K562 (cell line): ENCODE results near the gene TUBA4B. TPM values are rescaled to one million over a fixed set of nuclear protein-coding genes. Genes with fewer than 3 reads are reported as not detected.
A peak's percentile ranks its signal among the peaks of the same experiment; 100 is the strongest.

Experiments
- ARHGAP35 ChIP-seq: fragments of 450-650 bp; IDR thresholded peaks from 2 replicates; pipeline ENCODE4 v1.6.1; 2018; ENCODE audit not compliant: partially characterized antibody
- ARID2 ChIP-seq: fragments of 450-650 bp; IDR thresholded peaks from 2 replicates; pipeline ENCODE4 v1.6.1; 2017; ENCODE audit warnings: antibody characterized with exemption, mild to moderate bottlenecking
- CBX8 ChIP-seq: fragments of 200-600 bp; sonication (generic); IDR thresholded peaks from 2 replicates; pipeline ENCODE4 v1.6.1; 2012; ENCODE audit warnings: borderline replicate concordance, mixed run types, low read depth, mild to moderate bottlenecking, moderate library complexity, mixed read lengths, low read length, control low read depth, inconsistent platforms; ENCODE audit not compliant: poor library complexity, severe bottlenecking; ENCODE audit errors: extremely low read depth
- CC2D1A ChIP-seq: fragments of 450-650 bp; IDR thresholded peaks from 2 replicates; pipeline ENCODE4 v1.6.1; 2017; ENCODE audit warnings: mild to moderate bottlenecking
- GTF2E2 ChIP-seq: fragments of 200-800 bp; sonication (Bioruptor generic); IDR thresholded peaks from 2 replicates; pipeline ENCODE4 v1.6.1; 2016; ENCODE audit warnings: missing genetic modification characterization, missing compliant biosample characterization
- HNRNPUL1 ChIP-seq: fragments of 200-400 bp; formaldehyde crosslinking; IDR thresholded peaks from 2 replicates; pipeline ENCODE4 v1.6.1; 2017; ENCODE audit warnings: low read length
- ILK ChIP-seq: fragments of 450-650 bp; IDR thresholded peaks from 2 replicates; pipeline ENCODE4 v1.6.1; 2016; ENCODE audit warnings: missing genetic modification characterization, low read depth, mild to moderate bottlenecking, missing compliant biosample characterization, moderate library complexity, borderline replicate concordance
- MTA3 ChIP-seq: fragments of 450-650 bp; formaldehyde crosslinking; IDR thresholded peaks from 2 replicates; pipeline ENCODE4 v1.6.1; 2017; ENCODE audit warnings: mild to moderate bottlenecking, borderline replicate concordance
- MYC ChIP-seq, 2 experiments: fragments of 250-450 bp in 1 of 2; sonication (Bioruptor Pico) in 1 of 2; IDR thresholded peaks; 2 replicates each; pipeline versions ENCODE4 v1.5.1 to v1.6.1; 2012 to 2021; ENCODE audit warnings: low read depth in 2 of 2, borderline replicate concordance in 1 of 2, improper control_type of control experiment in 1 of 2, low read length in 1 of 2, mild to moderate bottlenecking in 1 of 2, moderate library complexity in 1 of 2
- NONO ChIP-seq, 2 experiments: fragments of 200-400 bp in 1 of 2; fragments of 450-650 bp in 1 of 2; formaldehyde crosslinking in 1 of 2; IDR thresholded peaks; 2 replicates each; pipeline ENCODE4 v1.6.1; 2017; ENCODE audit warnings: low read depth in 2 of 2, mild to moderate bottlenecking in 2 of 2, moderate library complexity in 2 of 2, low read length in 1 of 2
- RCOR1 ChIP-seq, 2 experiments: IDR thresholded peaks; 2 replicates each; pipeline ENCODE4 v1.6.1; 2012; ENCODE audit warnings: low read depth in 2 of 2, low read length in 2 of 2, borderline replicate concordance in 1 of 2, improper control_type of control experiment in 1 of 2
- RFX1 ChIP-seq: fragments of 450-650 bp; IDR thresholded peaks from 2 replicates; pipeline ENCODE4 v1.6.1; 2016; ENCODE audit warnings: mild to moderate bottlenecking, moderate library complexity
- SAP30 ChIP-seq: fragments of 200-600 bp; sonication (generic); IDR thresholded peaks from 2 replicates; pipeline ENCODE4 v1.6.1; 2012; ENCODE audit warnings: borderline replicate concordance, low read depth, mild to moderate bottlenecking, moderate library complexity, low read length, control low read depth, inconsistent platforms; ENCODE audit not compliant: insufficient read depth, poor library complexity, severe bottlenecking
- SRSF3 ChIP-seq: fragments of 200-400 bp; formaldehyde crosslinking; IDR thresholded peaks from 2 replicates; pipeline ENCODE4 v1.6.1; 2016; ENCODE audit warnings: mild to moderate bottlenecking, low read length, moderate library complexity; ENCODE audit not compliant: insufficient read depth
- TRIM28 ChIP-seq: fragments of 450-650 bp; IDR thresholded peaks from 2 replicates; pipeline ENCODE4 v1.6.1; 2017
- XRCC5 ChIP-seq: fragments of 200-400 bp; formaldehyde crosslinking; IDR thresholded peaks from 2 replicates; pipeline ENCODE4 v1.6.1; 2017; ENCODE audit warnings: low read depth, mild to moderate bottlenecking, low read length
- YBX1 ChIP-seq: fragments of 450-650 bp; IDR thresholded peaks from 2 replicates; pipeline ENCODE4 v1.7.1; 2016; ENCODE audit warnings: mild to moderate bottlenecking
- ZNF134 ChIP-seq: fragments of 250-450 bp; sonication (Bioruptor Pico); conservative IDR thresholded peaks from 2 replicates; pipeline ENCODE4 v1.4.0; 2020
- ZNF3 ChIP-seq: fragments of 250-450 bp; sonication (Bioruptor Pico); IDR thresholded peaks from 2 replicates; pipeline ENCODE4 v1.5.0; 2021; ENCODE audit warnings: mild to moderate bottlenecking, moderate library complexity
- ZNF57 ChIP-seq: fragments of 450-650 bp; formaldehyde crosslinking; IDR thresholded peaks from 2 replicates; pipeline ENCODE4 v1.4.0; 2020; ENCODE audit warnings: mild to moderate bottlenecking, moderate library complexity
- polyA plus RNA-seq, 8 experiments: library from polyadenylated mRNA; depleted of rRNA in 4 of 8; stranded (reverse) in 5 of 8; unstranded in 3 of 8; fragments of >200 nt; fragmentation: Nextera tagmentation in 2 of 8; fragmentation: Illumina TruSeq in 1 of 8; extraction: Ambion mirVana in 2 of 8; extraction: Trizol in 1 of 8; gene quantifications; 2 replicates each; pipeline versions ENCODE4 v1.2.1 to v1.2.3, GENCODE V29; 2011 to 2014; ENCODE audit warnings: inconsistent platforms in 1 of 8, missing spikeins in 1 of 8
- total RNA-seq, 7 experiments: library from RNA; depleted of rRNA in 6 of 7; stranded (reverse); fragments of >200 nt in 6 of 7; fragmentation: Illumina TruSeq in 2 of 7; extraction: Trizol in 2 of 7; gene quantifications; 2 replicates each; pipeline versions ENCODE4 v1.2.1 to v1.2.3, GENCODE V29; 2011 to 2021; ENCODE audit warnings: low replicate concordance in 1 of 7
- TF ChIP-seq, protein P1 (sequence below), 3 experiments: IDR thresholded peaks in 2 of 3; conservative IDR thresholded peaks in 1 of 3; 2 replicates each; pipeline ENCODE4 v1.5.1; 2011 to 2012; ENCODE audit warnings: low read length in 3 of 3, mild to moderate bottlenecking in 3 of 3, control low read depth in 2 of 3, improper control_type of control experiment in 1 of 3, inconsistent platforms in 1 of 3, low read depth in 1 of 3, mixed read lengths in 1 of 3, moderate library complexity in 1 of 3; ENCODE audit not compliant: insufficient read depth in 2 of 3
- TF ChIP-seq, protein P2 (sequence below): fragments of 200-800 bp; sonication (Bioruptor generic); IDR thresholded peaks from 2 replicates; pipeline ENCODE4 v1.6.1; 2017; ENCODE audit warnings: missing genetic modification characterization, missing compliant biosample characterization
- TF ChIP-seq, protein P3 (sequence below): fragments of 250-450 bp; sonication (Bioruptor Pico); IDR thresholded peaks from 2 replicates; pipeline ENCODE4 v1.4.0; 2020; ENCODE audit warnings: mild to moderate bottlenecking

TUBA4B gene
- total and polyA plus RNA-seq, 9 of the 15 experiments (the other 6 are each of a cell fraction or from before 2014, with no cell fraction given) = 0.04 TPM; not detected in 8

DNA sequence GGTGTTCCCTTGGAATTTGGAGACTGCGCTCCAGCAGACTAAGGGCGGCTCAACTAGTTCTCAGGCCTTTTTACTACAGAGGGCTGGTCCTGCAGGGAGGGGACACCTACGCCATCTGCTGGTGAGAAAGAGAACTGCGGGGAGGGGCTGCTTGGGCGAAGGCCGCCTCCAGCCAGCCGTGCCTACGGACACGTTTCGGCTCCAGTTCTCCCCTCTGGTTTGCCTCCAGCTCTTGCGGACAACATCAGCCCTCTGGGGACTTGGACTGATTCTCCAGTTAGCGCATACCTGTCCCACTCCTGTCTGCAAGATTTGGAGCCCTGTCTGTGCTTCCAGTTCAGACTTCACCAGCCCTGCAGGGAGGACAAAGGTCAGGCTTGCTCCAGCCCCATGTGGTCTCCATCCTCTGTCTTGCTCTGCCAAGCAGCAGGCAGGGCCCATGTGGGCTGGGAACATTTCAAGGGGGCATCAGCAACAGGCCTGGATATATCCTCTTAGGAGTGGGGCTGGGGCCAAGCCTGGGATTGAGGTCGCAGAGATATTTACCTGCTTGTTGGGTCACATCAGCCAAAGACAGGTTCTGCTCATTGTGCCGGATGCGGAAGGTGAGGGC is 45.8 kb downstream of the TUBA4B start (continued):
- TF ChIP-seq, protein P1, sequence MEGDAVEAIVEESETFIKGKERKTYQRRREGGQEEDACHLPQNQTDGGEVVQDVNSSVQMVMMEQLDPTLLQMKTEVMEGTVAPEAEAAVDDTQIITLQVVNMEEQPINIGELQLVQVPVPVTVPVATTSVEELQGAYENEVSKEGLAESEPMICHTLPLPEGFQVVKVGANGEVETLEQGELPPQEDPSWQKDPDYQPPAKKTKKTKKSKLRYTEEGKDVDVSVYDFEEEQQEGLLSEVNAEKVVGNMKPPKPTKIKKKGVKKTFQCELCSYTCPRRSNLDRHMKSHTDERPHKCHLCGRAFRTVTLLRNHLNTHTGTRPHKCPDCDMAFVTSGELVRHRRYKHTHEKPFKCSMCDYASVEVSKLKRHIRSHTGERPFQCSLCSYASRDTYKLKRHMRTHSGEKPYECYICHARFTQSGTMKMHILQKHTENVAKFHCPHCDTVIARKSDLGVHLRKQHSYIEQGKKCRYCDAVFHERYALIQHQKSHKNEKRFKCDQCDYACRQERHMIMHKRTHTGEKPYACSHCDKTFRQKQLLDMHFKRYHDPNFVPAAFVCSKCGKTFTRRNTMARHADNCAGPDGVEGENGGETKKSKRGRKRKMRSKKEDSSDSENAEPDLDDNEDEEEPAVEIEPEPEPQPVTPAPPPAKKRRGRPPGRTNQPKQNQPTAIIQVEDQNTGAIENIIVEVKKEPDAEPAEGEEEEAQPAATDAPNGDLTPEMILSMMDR (IDR thresholded peaks at IDR 0.05 in 2 of 3, conservative IDR thresholded peaks at IDR 0.05 in 1 of 3; ENCODE audit: insufficient read depth in 2 of 3, low read depth in 1 of 3, low read length in 3 of 3) = peak; percentile 88 to 92 (median 90)
- TF ChIP-seq, protein P2, sequence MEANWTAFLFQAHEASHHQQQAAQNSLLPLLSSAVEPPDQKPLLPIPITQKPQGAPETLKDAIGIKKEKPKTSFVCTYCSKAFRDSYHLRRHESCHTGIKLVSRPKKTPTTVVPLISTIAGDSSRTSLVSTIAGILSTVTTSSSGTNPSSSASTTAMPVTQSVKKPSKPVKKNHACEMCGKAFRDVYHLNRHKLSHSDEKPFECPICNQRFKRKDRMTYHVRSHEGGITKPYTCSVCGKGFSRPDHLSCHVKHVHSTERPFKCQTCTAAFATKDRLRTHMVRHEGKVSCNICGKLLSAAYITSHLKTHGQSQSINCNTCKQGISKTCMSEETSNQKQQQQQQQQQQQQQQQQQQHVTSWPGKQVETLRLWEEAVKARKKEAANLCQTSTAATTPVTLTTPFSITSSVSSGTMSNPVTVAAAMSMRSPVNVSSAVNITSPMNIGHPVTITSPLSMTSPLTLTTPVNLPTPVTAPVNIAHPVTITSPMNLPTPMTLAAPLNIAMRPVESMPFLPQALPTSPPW = peak; percentile 45; the same call in 1 of the 2 replicates
- TF ChIP-seq ARHGAP35 = no peak
- peak; percentile 12; the same call in 1 of the 2 replicates for TF ChIP-seq ARID2
- TF ChIP-seq ILK (tag) = no peak
- TF ChIP-seq XRCC5 = peak; percentile 62; the same call in 1 of the 2 replicates
- TF ChIP-seq NONO (IDR thresholded peaks at IDR 0.05; ENCODE audit: low read depth in 2 of 2, low read length in 1 of 2) = no peak
- TF ChIP-seq CBX8 = no peak
- TF ChIP-seq TRIM28 = no peak
- TF ChIP-seq ZNF134 (CRISPR knock-in tag) = no peak
- no peak for TF ChIP-seq HNRNPUL1
- TF ChIP-seq RCOR1 (IDR thresholded peaks at IDR 0.05; ENCODE audit: borderline replicate concordance in 1 of 2, low read depth in 2 of 2, low read length in 2 of 2) = peak in 1 of 2 experiments; percentile 26; a peak in 1 of 4 replicates
- TF ChIP-seq CC2D1A = no peak
- no peak for TF ChIP-seq ZNF57
- peak; percentile 29; the same call in 1 of the 2 replicates for TF ChIP-seq MTA3
- TF ChIP-seq YBX1 = no peak
- no peak for TF ChIP-seq RFX1
- no peak for TF ChIP-seq SAP30
- TF ChIP-seq MYC (IDR thresholded peaks at IDR 0.05; ENCODE audit: low read depth, low read length) = 0 out of 2 replicates have a peak, but pooled peaks have one; percentile 36
- TF ChIP-seq MYC (CRISPR knock-in tag; IDR thresholded peaks at IDR 0.05; ENCODE audit: borderline replicate concordance, low read depth) = no peak
- no peak for TF ChIP-seq GTF2E2 (tag)
- no peak for TF ChIP-seq ZNF3 (CRISPR knock-in tag)
- TF ChIP-seq SRSF3 = no peak
- TF ChIP-seq, protein P3, sequence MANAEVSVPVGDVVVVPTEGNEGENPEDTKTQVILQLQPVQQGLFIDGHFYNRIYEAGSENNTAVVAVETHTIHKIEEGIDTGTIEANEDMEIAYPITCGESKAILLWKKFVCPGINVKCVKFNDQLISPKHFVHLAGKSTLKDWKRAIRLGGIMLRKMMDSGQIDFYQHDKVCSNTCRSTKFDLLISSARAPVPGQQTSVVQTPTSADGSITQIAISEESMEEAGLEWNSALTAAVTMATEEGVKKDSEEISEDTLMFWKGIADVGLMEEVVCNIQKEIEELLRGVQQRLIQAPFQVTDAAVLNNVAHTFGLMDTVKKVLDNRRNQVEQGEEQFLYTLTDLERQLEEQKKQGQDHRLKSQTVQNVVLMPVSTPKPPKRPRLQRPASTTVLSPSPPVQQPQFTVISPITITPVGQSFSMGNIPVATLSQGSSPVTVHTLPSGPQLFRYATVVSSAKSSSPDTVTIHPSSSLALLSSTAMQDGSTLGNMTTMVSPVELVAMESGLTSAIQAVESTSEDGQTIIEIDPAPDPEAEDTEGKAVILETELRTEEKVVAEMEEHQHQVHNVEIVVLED (CRISPR knock-in tag) = no peak
